Stimulated activated CD4-positive, alpha-beta T cell treated with anti-CD3 and anti-CD28 coated beads, Interleukin-12 subunit alpha, Interleukin-12 subunit beta, amount 100 ng/mL, for 24 hours (primary cell): ENCODE results near the gene RTCB.
A peak's percentile ranks its signal among the peaks of the same experiment; 100 is the strongest.

Experiments
- DNase-seq, 2 experiments: peaks; one replicate each; pipeline ENCODE4 v3.0.0-alpha.2; 2020; ENCODE audit warnings: low read depth in 2 of 2

Gene RTCB

GRCh38 chr22:32411829-32412592 is at the start of gene RTCB:
TSS of gene RTCB (minus strand) at chr22:32412247. CDS start at chr22:32412156, 91 bp downstream.
- DNase-seq: peak; percentile 87 to 90

GRCh38 chr22:32457031-32457430 is 45.0 kb upstream of the RTCB start:
- no peak for DNase-seq

GRCh38 chr22:32448980-32449379 is 36.9 kb upstream of the RTCB start:
- DNase-seq: no peak

- no peak for DNase-seq
Measured at GRCh38 chr22:32446321-32446720, 34.3 kb upstream of the RTCB start.

GRCh38 chr22:32444068-32444467 is 32.0 kb upstream of the RTCB start:
- DNase-seq: no peak

GRCh38 chr22:32430352-32430751 is 18.3 kb upstream of the RTCB start:
- no peak for DNase-seq

GRCh38 chr22:32426881-32427280 is 14.8 kb upstream of the RTCB start:
- no peak for DNase-seq

- DNase-seq: no peak
Measured at GRCh38 chr22:32423664-32424063, 11.6 kb upstream of the RTCB start.

- no peak for DNase-seq
Measured at GRCh38 chr22:32422062-32422461, 10.0 kb upstream of the RTCB start.

GRCh38 chr22:32421484-32421883 is 9.4 kb upstream of the RTCB start:
- DNase-seq: no peak

- no peak for DNase-seq
Measured at GRCh38 chr22:32417906-32418305, 5.9 kb upstream of the RTCB start.

GRCh38 chr22:32416556-32417085 is 4.6 kb upstream of the RTCB start:
- no peak for DNase-seq

- DNase-seq: no peak
Measured at GRCh38 chr22:32414191-32414590, 2.1 kb upstream of the RTCB start.

- DNase-seq: no peak
Measured at GRCh38 chr22:32413719-32414118, 1.7 kb upstream of the RTCB start.

- DNase-seq: peak in 1 of 2 experiments; percentile 11
Measured at GRCh38 chr22:32411402-32411801, 645 bp downstream of the RTCB start.

- no peak for DNase-seq
Measured at GRCh38 chr22:32410459-32410858, 1.6 kb downstream of the RTCB start.

- no peak for DNase-seq
Measured at GRCh38 chr22:32409977-32410376, 2.1 kb downstream of the RTCB start.

- DNase-seq: no peak
Measured at GRCh38 chr22:32407936-32408335, 4.1 kb downstream of the RTCB start.

GRCh38 chr22:32407312-32407711 is 4.7 kb downstream of the RTCB start:
- DNase-seq: no peak

GRCh38 chr22:32404021-32404420 is 8.0 kb downstream of the RTCB start:
- no peak for DNase-seq

GRCh38 chr22:32401486-32401885 is 10.6 kb downstream of the RTCB start:
- no peak for DNase-seq

- no peak for DNase-seq
Measured at GRCh38 chr22:32396746-32397145, 15.3 kb downstream of the RTCB start.

- no peak for DNase-seq
Measured at GRCh38 chr22:32396255-32396654, 15.8 kb downstream of the RTCB start.

- no peak for DNase-seq
Measured at GRCh38 chr22:32395107-32395506, 16.9 kb downstream of the RTCB start.
